Epithelial cell of proximal tubule (primary cell): ENCODE data around the gene MAPK8IP1. TPM values are rescaled to one million over a fixed set of nuclear protein-coding genes. Genes with fewer than 3 reads are reported as not detected.

Source experiments
- DNase-seq: peaks from one replicate; pipeline ENCODE4 v3.0.0-alpha.2; 2011; ENCODE audit warnings: low read depth
- H3K4me3 ChIP-seq: 2 replicates; pipeline ENCODE4 v1.5.1; 2011; ENCODE audit warnings: low read depth, mild to moderate bottlenecking, low read length
- CTCF ChIP-seq: conservative IDR thresholded peaks from 2 replicates; pipeline ENCODE4 v1.5.1; 2012; ENCODE audit warnings: low read depth, mild to moderate bottlenecking, low read length
- total RNA-seq: library from RNA; depleted of rRNA; stranded (reverse); fragments of >200 nt; gene quantifications from 2 replicates; pipeline ENCODE4 v1.2.3, GENCODE V29; 2015

The MAPK8IP1 gene
- total RNA-seq, 1 donor from 2014 or later: 10.1 TPM

- H3K4me3 ChIP-seq: peak within 1 kb of the TSS; percentile 98
- DNase-seq: peak; percentile 94
- TF ChIP-seq CTCF: no peak
These were observed 32.3 kb downstream of the MAPK8IP1 start, which contains the start of gene PEX16 for GRCh38 chr11:45917623-45918330. Gene PEX16 (minus strand): TSS chr11:45917877. CDS start chr11:45917811, 66 bp downstream.

- TF ChIP-seq CTCF: no peak
- DNase-seq: no peak
- peak overlapping the region; percentile 98 for H3K4me3 ChIP-seq
These were observed 33.0 kb downstream of the MAPK8IP1 start for GRCh38 chr11:45918331-45918941.

- DNase-seq: no peak
- H3K4me3 ChIP-seq: no peak overlapping the region
- TF ChIP-seq CTCF: no peak
These were observed 33.7 kb downstream of the MAPK8IP1 start for GRCh38 chr11:45918962-45919675.

- no peak overlapping the region for H3K4me3 ChIP-seq
- no peak for TF ChIP-seq CTCF
- no peak for DNase-seq
These were observed 34.5 kb downstream of the MAPK8IP1 start for GRCh38 chr11:45919806-45920530.

- no peak for TF ChIP-seq CTCF
- no peak overlapping the region for H3K4me3 ChIP-seq
- DNase-seq: no peak
These were observed 35.4 kb downstream of the MAPK8IP1 start for GRCh38 chr11:45920531-45921477.
